ENCODE measurements around the gene PLCL2. TPM values are rescaled to one million over a fixed set of nuclear protein-coding genes. Genes with fewer than 3 reads are reported as not detected.

The PLCL2 gene
- total RNA-seq, 1 experiment from 2014 or later: 0.07 TPM

GRCh38 chr3:16893618-16894200 lies 9.0 kb downstream of the PLCL2 start:
- H3K9me3 ChIP-seq: no peaks in the 10 kb centered on the region; the same call in 1 of the 2 replicates
- no peak overlapping the region for H3K27ac Mint-ChIP-seq (ENCODE audit: unreplicated experiment)
- H3K4me3 ChIP-seq (ENCODE audit: low read depth, low read length): no peak overlapping the region
- H3K27me3 ChIP-seq (replicated peaks; ENCODE audit: control insufficient read depth, insufficient read depth, low read length): no peaks in the 10 kb centered on the region; the same call in 1 of the 2 replicates
- TF ChIP-seq CTCF (IDR thresholded peaks at IDR 0.05; ENCODE audit: insufficient read depth in 1 of 2, low read depth in 1 of 2, low read length in 1 of 2, severe bottlenecking in 1 of 2, unreplicated experiment in 1 of 2): no peak
- intact Hi-C loops (cut with micrococcal nuclease; ENCODE audit: unreplicated experiment): no loop called here
- no TSS peak for BruUV-seq (replicated peaks)
- H3K36me3 Mint-ChIP-seq (ENCODE audit: insufficient read depth, unreplicated experiment): no peaks in the 10 kb centered on the region
- DNase-seq: no peak
- H3K4me3 Mint-ChIP-seq (ENCODE audit: unreplicated experiment): no peak overlapping the region
- POLR2A ChIA-PET: no interaction called here
- CTCF ChIA-PET: no interaction called here
- H3K27me3 Mint-ChIP-seq (ENCODE audit: insufficient read depth, unreplicated experiment): peaks cover 29% of the 10 kb centered on the region
- H3K36me3 ChIP-seq (ENCODE audit: control insufficient read depth, insufficient read depth, low read length): no peaks in the 10 kb centered on the region
- no peaks in the 10 kb centered on the region for H3K4me1 ChIP-seq
- no peaks in the 10 kb centered on the region for H3K9me3 Mint-ChIP-seq (ENCODE audit: unreplicated experiment)
- H3K4me1 Mint-ChIP-seq (ENCODE audit: low read depth, unreplicated experiment): no peaks in the 10 kb centered on the region

- Mint-ChIP-seq H3K27ac (ENCODE audit: unreplicated experiment) (no peak overlapping the region), H3K9me3 (ENCODE audit: unreplicated experiment) (no peaks in the 10 kb centered on the region), H3K27me3 (ENCODE audit: insufficient read depth, unreplicated experiment) (peaks cover 19% of the 10 kb centered on the region), H3K4me3 (ENCODE audit: unreplicated experiment) (no peak overlapping the region), H3K36me3 (ENCODE audit: insufficient read depth, unreplicated experiment) (no peaks in the 10 kb centered on the region), H3K4me1 (ENCODE audit: low read depth, unreplicated experiment) (no peaks in the 10 kb centered on the region)
- BruUV-seq (replicated peaks): no TSS peak
- H3K4me1 ChIP-seq: no peaks in the 10 kb centered on the region
- intact Hi-C loops (cut with micrococcal nuclease; ENCODE audit: unreplicated experiment): no loop called here
- no peak for DNase-seq
- no peaks in the 10 kb centered on the region; the same call in 1 of the 2 replicates for H3K9me3 ChIP-seq
- no peak for TF ChIP-seq CTCF (IDR thresholded peaks at IDR 0.05; ENCODE audit: insufficient read depth in 1 of 2, low read depth in 1 of 2, low read length in 1 of 2, severe bottlenecking in 1 of 2, unreplicated experiment in 1 of 2)
- H3K4me3 ChIP-seq (ENCODE audit: low read depth, low read length): no peak overlapping the region
- H3K27me3 ChIP-seq (replicated peaks; ENCODE audit: control insufficient read depth, insufficient read depth, low read length): no peaks in the 10 kb centered on the region; the same call in 1 of the 2 replicates
- ChIA-PET POLR2A (no interaction called here), CTCF (no interaction called here)
- no peaks in the 10 kb centered on the region for H3K36me3 ChIP-seq (ENCODE audit: control insufficient read depth, insufficient read depth, low read length)
Observed at GRCh38 chr3:16896094-16896627, 11.4 kb downstream of the PLCL2 start.

GRCh38 chr3:16896820-16897219 lies 12.1 kb downstream of the PLCL2 start:
- ChIA-PET CTCF (no interaction called here), POLR2A (no interaction called here)
- H3K4me3 ChIP-seq (ENCODE audit: low read depth, low read length): no peak overlapping the region
- H3K4me1 Mint-ChIP-seq (ENCODE audit: low read depth, unreplicated experiment): no peaks in the 10 kb centered on the region
- H3K4me1 ChIP-seq: no peaks in the 10 kb centered on the region
- no peaks in the 10 kb centered on the region; the same call in 1 of the 2 replicates for H3K9me3 ChIP-seq
- no peaks in the 10 kb centered on the region; the same call in 1 of the 2 replicates for H3K27me3 ChIP-seq (replicated peaks; ENCODE audit: control insufficient read depth, insufficient read depth, low read length)
- no peak overlapping the region for H3K27ac Mint-ChIP-seq (ENCODE audit: unreplicated experiment)
- intact Hi-C loops (cut with micrococcal nuclease; ENCODE audit: unreplicated experiment): no loop called here
- peaks cover 23% of the 10 kb centered on the region for H3K27me3 Mint-ChIP-seq (ENCODE audit: insufficient read depth, unreplicated experiment)
- no peak overlapping the region for H3K4me3 Mint-ChIP-seq (ENCODE audit: unreplicated experiment)
- no peak for TF ChIP-seq CTCF (IDR thresholded peaks at IDR 0.05; ENCODE audit: insufficient read depth in 1 of 2, low read depth in 1 of 2, low read length in 1 of 2, severe bottlenecking in 1 of 2, unreplicated experiment in 1 of 2)
- no peaks in the 10 kb centered on the region for H3K9me3 Mint-ChIP-seq (ENCODE audit: unreplicated experiment)
- H3K36me3 Mint-ChIP-seq (ENCODE audit: insufficient read depth, unreplicated experiment): no peaks in the 10 kb centered on the region
- BruUV-seq (replicated peaks): no TSS peak
- H3K36me3 ChIP-seq (ENCODE audit: control insufficient read depth, insufficient read depth, low read length): no peaks in the 10 kb centered on the region
- DNase-seq: no peak
